ENCODE measurements around the gene CLK2.
"Not testable (repeated sequence)": the region's sequence is repeated elsewhere in the genome, so short reads cannot be mapped to it uniquely, and the experiment has no call there.

The CLK2 gene

DNA sequence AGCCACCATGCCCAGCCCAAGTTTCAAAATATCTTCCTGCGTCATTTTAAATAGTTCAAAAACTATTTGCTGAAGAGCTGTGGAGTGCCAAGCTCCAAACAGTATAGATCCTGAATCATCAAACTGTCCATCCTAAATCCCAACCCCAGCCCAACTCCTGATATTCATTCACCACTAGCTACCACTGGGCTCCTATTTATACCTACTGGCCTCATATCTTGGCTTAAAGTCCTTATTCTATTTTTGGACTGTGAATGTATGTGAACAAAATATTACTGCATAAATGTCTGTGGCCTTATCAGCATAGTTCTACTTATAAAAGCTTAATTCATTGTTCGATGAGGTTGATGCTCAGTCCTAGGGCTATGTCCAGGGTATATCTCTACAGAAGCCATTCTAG is 5.9 kb downstream of the CLK2 start:
- no peak for DNase-seq (ENCODE audit: low read depth in 2 of 2)

- DNase-seq (ENCODE audit: low read depth in 2 of 2): no peak
Observed at GRCh38 chr1:155266553-155266952, 6.8 kb downstream of the CLK2 start.

- DNase-seq (ENCODE audit: low read depth in 2 of 2): no peak
Observed at GRCh38 chr1:155263067-155263466, 10.2 kb downstream of the CLK2 start.

DNA sequence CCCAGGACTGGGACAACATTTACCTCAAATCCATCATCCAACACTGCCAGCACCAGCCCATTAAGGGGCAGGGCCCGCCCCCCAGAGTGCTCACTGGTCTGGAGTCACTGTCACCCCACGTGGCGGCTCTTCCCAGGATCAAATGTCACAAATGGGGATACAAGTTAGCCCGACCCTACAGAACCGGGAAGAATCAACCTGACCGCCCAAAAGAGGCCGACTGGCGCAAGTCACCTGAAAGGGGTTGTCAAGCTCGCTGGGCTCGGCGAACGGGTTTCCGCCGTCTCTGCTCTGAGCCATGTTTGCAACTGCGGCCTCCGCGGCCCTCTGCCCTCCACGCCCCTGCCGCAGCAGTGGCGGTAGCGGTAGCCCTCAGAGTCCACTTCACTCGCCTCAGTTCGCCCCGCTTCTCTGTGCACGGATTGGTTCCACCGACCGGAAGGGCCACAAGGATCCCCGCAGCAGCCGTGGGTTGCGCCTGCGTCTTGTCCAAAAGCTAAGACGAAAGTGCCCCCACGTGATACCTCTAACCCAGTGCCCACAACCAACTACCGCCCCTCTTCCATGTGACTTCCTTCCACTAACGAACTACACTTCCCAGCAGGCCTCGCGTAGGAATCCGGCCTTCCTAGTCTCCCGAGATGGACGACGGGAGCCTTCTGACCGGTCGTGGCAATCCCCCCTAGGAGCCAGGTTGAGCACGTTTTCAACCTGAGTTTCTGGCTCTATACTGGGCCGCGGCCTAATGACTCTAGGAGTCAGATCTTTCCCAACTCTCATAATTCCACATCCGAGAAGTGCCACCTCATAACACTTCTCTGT is 11.2 kb downstream of the CLK2 start, which contains the start of gene SCAMP3:
TSS of gene SCAMP3 (minus strand) at position 509 of the 822 bp plus-strand sequence. CDS start at position 300, 209 bp downstream.
- DNase-seq (ENCODE audit: low read depth in 2 of 2): peak; percentile 82 to 87

DNA sequence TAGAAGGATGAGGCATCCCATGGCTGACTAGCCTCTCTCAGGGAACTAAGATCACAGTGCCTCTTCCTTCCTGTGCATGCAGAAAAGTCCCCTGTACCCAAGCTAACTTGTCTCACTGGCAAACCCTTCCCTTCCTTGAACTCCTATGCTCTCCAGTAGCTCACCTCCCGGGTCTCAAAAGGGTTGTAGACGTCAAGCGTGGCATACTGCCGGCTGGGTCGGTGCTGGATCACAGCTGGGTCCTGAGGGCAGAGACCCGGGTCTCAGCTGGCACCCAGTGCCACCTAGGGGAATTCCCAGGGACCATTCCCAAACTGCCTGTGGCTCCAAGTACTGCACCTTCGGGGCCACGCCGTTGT is 11.8 kb downstream of the CLK2 start:
- DNase-seq (ENCODE audit: low read depth in 2 of 2): no peak

DNA sequence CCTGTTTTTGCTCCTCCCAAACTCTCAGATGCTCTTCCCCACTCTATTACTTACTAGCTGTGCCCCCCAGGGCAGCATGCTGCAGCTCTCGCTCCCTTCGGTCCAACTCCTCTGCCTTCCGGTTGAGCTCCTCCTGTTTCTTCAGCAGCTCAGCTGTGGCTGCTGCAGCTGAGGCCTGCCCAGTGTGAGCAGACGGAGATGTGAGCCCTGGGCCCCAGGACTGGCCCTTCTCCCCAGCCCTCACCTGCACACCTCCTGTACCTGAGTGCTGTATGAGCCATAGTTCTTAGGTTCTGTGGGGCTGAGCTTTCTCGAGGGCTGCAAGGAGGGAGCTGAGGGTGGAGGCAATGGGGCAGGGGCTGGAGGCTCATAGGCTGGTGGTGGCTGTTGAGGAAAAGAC is 13.0 kb downstream of the CLK2 start:
- DNase-seq (ENCODE audit: low read depth in 2 of 2): no peak

DNA sequence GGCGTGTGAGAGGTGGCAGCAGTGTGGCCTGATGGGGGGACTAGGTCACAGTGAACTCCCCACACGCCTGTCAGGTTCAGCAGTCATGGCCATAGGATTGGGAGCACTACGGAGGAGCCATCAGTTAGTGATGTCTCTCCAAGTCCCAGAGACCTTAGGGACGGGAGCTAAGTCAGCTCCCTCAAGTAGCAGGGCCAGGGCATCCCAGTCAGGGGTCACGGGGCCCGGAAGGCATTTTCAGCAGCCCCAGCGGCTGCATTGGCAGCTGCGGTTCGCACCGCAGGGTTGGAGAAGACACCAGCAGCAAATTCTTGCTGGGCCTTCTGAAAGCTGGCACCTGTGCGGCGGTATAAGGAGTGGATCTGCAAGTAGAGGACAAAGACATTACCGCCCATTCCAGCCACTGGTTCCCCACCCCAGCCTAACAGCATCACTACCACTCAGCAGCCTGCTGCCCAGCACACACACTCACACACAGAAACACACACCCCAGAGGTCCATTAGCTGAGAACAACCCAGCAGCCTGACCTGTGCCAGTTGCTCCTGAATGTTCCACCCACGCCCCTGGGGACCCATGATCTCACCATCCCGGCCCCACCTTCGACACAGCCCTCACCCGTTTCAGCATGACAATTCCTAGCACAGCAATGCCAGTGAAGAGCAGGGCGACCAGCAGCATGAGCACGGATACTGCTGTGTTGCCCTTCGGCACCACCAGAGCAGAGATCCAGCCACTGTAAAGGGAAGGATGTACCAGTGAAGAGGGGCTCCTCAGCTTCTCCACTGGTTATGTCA is 17.0 kb downstream of the CLK2 start:
- DNase-seq (ENCODE audit: low read depth in 2 of 2): no peak

DNA sequence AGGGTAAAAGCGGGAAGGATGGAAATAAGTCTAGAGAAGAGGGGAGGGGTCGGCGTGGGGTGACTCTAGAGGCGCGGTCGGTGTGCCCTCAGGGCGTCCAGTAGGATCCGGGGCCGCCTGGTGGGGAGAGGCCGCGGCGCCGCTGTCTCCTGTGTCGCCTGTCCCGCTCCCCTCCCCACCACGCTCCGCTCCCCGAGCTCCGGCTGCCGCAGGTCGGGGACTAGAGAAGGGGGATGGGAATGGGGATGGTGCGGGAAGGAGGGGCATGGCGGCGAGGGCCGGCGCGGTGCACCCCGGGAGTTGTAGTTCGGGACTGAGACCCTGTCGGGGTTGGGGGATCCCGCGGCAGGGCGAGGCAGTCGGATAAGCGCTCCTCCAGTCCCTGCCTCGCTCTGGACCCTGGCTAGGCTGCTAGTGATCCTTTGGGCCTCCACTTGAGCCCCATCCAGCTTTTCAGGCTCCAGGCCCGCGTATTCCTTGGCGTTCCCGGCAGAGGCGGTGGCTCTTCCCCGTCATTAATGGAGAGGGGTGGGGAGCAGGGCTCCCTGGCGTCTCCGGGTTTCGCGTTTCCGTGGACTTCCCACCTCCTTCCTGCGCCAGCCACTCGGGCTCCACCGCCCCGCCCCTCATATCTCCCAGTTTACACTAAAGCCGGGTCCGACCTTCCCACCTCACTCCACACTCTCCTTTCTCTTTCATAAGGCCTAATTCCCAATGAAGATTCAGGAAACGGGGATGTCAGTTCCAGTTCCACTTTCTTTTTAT is 17.9 kb downstream of the CLK2 start, which contains the start of gene ENTREP3:
TSS of gene ENTREP3 (minus strand) at position 241 of the 765 bp plus-strand sequence. CDS start 606 bp downstream, outside the sequence.
- peak; percentile 64 to 74 for DNase-seq (ENCODE audit: low read depth in 2 of 2)

DNA sequence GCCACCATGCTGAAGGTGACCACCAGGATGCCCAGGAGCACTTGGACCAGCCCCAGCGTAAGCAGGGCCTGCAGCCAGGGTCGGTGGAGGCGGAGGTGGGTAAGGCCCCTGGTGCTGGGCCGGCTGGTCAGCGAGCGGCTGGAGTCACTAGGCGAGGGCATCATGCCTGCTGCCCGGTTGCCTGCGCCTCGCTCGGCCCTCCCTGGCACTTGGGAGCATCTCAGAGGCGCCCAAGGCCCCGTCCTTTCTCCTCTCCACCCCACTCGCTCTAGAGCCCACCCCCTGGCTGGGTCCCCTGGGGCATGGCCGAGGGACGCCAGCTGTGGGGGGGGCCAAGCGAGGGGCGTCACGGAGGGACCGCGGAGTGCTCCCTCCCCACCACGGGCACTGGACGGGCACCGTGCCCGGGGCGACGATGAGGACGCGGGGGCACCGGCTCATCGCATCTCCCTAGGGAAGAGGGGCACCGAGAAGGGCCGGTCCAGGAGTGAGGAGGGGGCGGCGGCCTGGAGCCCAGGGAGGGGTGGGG is 18.5 kb downstream of the CLK2 start:
- DNase-seq (ENCODE audit: low read depth in 2 of 2): no peak

- DNase-seq (ENCODE audit: low read depth in 2 of 2): no peak
Observed at GRCh38 chr1:155254228-155254713, 19.0 kb downstream of the CLK2 start.

DNA sequence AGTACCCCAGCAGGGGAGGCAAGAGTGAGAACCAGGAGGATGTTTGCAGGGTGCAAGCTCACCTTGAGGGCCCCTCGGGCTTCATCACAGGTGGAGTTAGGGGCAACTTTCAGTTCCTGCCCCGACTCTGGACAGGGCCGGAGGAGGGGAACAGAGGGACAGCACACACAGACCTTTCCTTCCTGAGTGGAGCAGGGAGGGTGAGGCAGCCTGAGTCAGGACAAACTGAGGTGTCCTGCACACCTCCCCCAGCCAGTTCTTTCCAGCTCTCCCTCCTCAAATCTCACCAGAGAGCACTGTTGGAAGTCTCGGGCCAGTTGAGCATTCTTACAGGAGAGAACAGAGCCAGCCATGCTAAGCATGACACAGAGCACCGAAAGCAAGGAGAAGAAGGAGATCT is 19.5 kb downstream of the CLK2 start:
- DNase-seq (ENCODE audit: low read depth in 2 of 2): no peak

GRCh38 chr1:155253208-155253607 is 20.1 kb downstream of the CLK2 start:
- no peak for DNase-seq (ENCODE audit: low read depth in 2 of 2)

GRCh38 chr1:155251566-155251965 is 21.7 kb downstream of the CLK2 start:
- no peak for DNase-seq (ENCODE audit: low read depth in 2 of 2)

- peak; percentile 95 to 97 for DNase-seq (ENCODE audit: low read depth in 2 of 2)
Observed at GRCh38 chr1:155250633-155251449, 22.5 kb downstream of the CLK2 start.

- DNase-seq (ENCODE audit: low read depth in 2 of 2): no peak
Observed at GRCh38 chr1:155250246-155250632, 23.1 kb downstream of the CLK2 start.

DNA sequence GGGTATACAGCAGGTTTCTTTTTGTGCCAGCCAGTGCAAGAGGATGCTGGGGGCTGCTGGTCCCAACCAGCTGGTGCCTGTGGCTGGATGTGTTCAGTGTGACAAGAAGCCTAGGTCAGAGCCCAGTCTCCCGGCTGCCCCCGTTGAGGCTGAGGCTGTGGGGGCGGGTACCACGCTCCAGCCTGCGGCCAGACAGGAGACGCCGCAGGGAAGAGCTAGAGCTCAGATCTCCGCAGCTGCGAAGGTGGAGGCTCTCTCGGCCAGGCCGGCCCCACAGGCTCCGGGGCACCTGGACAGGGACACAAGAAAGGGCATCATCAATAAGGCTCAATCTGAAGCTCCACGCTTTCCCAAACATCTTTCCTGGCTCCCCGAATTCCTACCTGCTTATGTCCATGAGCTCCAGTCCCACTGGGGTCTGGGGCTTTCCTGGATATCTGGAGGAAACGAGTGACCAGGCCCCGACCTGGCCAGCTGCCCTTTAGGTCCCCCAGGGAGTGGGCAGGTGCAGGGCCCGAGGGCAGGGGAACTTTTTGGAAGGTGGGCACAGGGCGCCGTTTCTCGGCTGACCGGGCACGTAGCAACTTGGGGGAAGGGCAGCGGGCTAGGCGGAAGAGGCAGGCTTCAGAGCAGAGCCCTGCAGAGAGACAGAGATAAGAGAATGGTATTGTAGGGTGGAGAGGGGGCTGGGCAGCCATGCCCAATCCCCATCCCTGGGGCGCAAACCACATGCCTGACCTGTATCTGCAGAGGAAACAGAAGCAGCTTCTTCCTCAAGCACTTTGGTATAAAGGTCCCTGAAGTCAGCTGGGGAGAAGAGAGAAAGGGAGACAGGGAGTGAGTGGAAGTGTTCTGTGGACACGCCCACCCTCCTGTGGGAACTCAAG is 25.4 kb downstream of the CLK2 start:
- no peak for DNase-seq (ENCODE audit: low read depth in 2 of 2)

DNA sequence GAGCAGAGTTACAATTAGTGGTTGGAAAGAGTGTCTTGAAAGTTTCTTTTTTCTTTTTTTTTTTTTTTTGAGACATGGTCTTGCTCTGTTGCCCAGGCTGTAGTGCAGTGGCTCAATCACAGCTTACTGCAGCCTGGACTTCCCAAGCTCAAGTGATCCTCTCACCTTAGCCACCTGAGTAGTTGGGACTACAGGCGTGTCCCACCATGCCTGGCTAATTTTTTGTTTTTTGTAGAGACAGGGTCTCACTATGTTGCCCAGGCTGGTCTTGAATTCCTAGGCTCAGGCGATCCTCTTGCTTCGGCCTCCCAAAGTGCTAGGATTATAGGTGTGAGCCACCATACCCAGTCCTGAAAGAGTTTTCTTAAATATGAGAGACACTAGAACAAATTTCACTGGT is 26.5 kb downstream of the CLK2 start:
- not testable (repeated sequence) for DNase-seq (ENCODE audit: low read depth in 2 of 2)

DNA sequence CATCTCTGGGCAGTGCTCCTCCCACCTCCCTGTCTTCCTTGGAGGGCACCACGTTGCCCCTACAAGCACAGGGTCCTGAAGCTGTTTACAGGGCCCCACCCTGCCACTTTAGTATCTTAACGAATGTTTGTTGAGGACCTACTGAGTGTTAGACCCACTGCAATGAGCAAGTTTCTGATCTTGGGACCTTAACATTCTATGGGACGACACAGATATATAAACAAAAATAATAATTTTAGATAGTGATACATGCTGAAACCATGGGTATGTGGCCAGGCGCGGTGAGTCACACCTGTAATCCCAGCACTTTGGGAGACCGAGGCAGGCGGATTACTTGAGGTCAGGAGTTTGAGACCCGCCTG is 28.2 kb downstream of the CLK2 start:
- DNase-seq (ENCODE audit: low read depth in 2 of 2): no peak

GRCh38 chr1:155244368-155245162 is 28.7 kb downstream of the CLK2 start:
- DNase-seq (ENCODE audit: low read depth in 2 of 2): peak; percentile 94

Measured in stimulated activated CD8-positive, alpha-beta memory T cell treated with anti-CD3 and anti-CD28 coated beads, Interleukin-2, amount 100 ng/mL, for 48 hours (primary cell).